CD8-positive, alpha-beta memory T cell (primary cell): ENCODE measurements around the gene CBX3. TPM values are rescaled to one million over a fixed set of nuclear protein-coding genes. Genes with fewer than 3 reads are reported as not detected.
"Not testable (repeated sequence)": the region's sequence is repeated elsewhere in the genome, so short reads cannot be mapped to it uniquely, and the experiment has no call there.

ENCODE experiments used
- CTCF ChIA-PET: fragments of 350-600 bp; sonication (Branson Sonifier 250); formaldehyde crosslinking; loops from one replicate; lab custom pipeline; 2021; ENCODE audit warnings: antibody characterized with exemption; lab: Charles Lee
- POLR2A ChIA-PET: fragments of 350-600 bp; sonication (Branson Sonifier 250); formaldehyde crosslinking; loops from one replicate; lab custom pipeline; 2021; ENCODE audit warnings: antibody characterized with exemption; lab: Charles Lee
- DNase-seq, 5 donors: peaks; one replicate each; pipeline versions ENCODE4 v3.0.0 to v3.0.0-alpha.2; 2020 to 2022; ENCODE audit warnings: mixed read lengths in 1 of 5
- H3K27ac ChIP-seq: one replicate; pipeline ENCODE4 v1.7.0; 2013; ENCODE audit warnings: low read depth, mild to moderate bottlenecking, low read length, moderate library complexity
- H3K27me3 ChIP-seq: 2 replicates; pipeline ENCODE4 v1.7.0; 2013; ENCODE audit warnings: low read length, mild to moderate bottlenecking; ENCODE audit not compliant: insufficient read depth, poor library complexity, severe bottlenecking
- H3K36me3 ChIP-seq: 2 replicates; pipeline ENCODE4 v1.7.0; 2013; ENCODE audit warnings: mild to moderate bottlenecking, low read length, moderate library complexity; ENCODE audit not compliant: insufficient read depth
- H3K4me1 ChIP-seq: 2 replicates; pipeline ENCODE4 v1.7.0; 2013; ENCODE audit warnings: mild to moderate bottlenecking, low read length, moderate library complexity; ENCODE audit not compliant: insufficient read depth
- H3K4me3 ChIP-seq: 2 replicates; pipeline ENCODE4 v1.7.0; 2013; ENCODE audit warnings: mild to moderate bottlenecking, low read length
- H3K9me3 ChIP-seq: 2 replicates; pipeline ENCODE4 v1.7.0; 2013; ENCODE audit warnings: mild to moderate bottlenecking, low read length
- H3K27ac Mint-ChIP-seq, 8 donors: one replicate each; pipeline ENCODE4 v1.8.0; 2020 to 2021; ENCODE audit warnings: mixed read lengths in 8 of 8, mild to moderate bottlenecking in 6 of 8, inconsistent platforms in 3 of 8, moderate library complexity in 3 of 8
- H3K27me3 Mint-ChIP-seq, 2 donors: one replicate each; pipeline ENCODE4 v1.8.0; 2020 to 2021; ENCODE audit warnings: mixed read lengths in 2 of 2, mild to moderate bottlenecking in 1 of 2, moderate library complexity in 1 of 2
- H3K36me3 Mint-ChIP-seq, 3 donors: one replicate each; pipeline ENCODE4 v1.8.0; 2020 to 2021; ENCODE audit warnings: mixed read lengths in 3 of 3, inconsistent platforms in 1 of 3, mild to moderate bottlenecking in 1 of 3
- H3K4me1 Mint-ChIP-seq, 3 donors: one replicate each; pipeline ENCODE4 v1.8.0; 2020 to 2021; ENCODE audit warnings: mixed read lengths in 3 of 3, inconsistent platforms in 1 of 3, mild to moderate bottlenecking in 1 of 3
- H3K4me3 Mint-ChIP-seq, 7 donors: one replicate each; pipeline ENCODE4 v1.8.0; 2020 to 2021; ENCODE audit warnings: mixed read lengths in 7 of 7, mild to moderate bottlenecking in 6 of 7, moderate library complexity in 4 of 7, inconsistent platforms in 2 of 7
- H3K9me3 Mint-ChIP-seq, 5 donors: one replicate each; pipeline ENCODE4 v1.8.0; 2020 to 2022; ENCODE audit warnings: mixed read lengths in 5 of 5, mild to moderate bottlenecking in 3 of 5, moderate library complexity in 2 of 5, inconsistent platforms in 1 of 5
- polyA plus RNA-seq: library from polyadenylated mRNA; unstranded; fragments of 300-500 nt; fragmentation: Illumina TruSeq; gene quantifications from one replicate; pipeline ENCODE4 v1.2.3, GENCODE V29; 2021
- total RNA-seq, 2 experiments: library from RNA; stranded (reverse); gene quantifications; one replicate each; pipeline ENCODE4 v1.2.3, GENCODE V29; 2021

Gene CBX3
- total and polyA plus RNA-seq, 3 experiments from 2014 or later = 107 to 296 (median 293) TPM

GRCh38 chr7:26237035-26237807, 35.7 kb downstream of the CBX3 start:
- Mint-ChIP-seq H3K4me3 (no peak overlapping the region), H3K4me1 (no peaks in the 10 kb centered on the region), H3K27me3 (peaks cover 2 to 4% of the 10 kb centered on the region in 2 donors), H3K36me3 (no peaks in the 10 kb centered on the region), H3K9me3 (no peaks in the 10 kb centered on the region), H3K27ac (no peak overlapping the region)
- H3K36me3 ChIP-seq = no peaks in the 10 kb centered on the region
- POLR2A ChIA-PET = interaction anchor here (0.7 kb wide), 1 partner anchor 48 kb away, joined by 3 read pairs; no protein-coding TSS in a partner anchor
- H3K27ac ChIP-seq = no peak overlapping the region
- no peaks in the 10 kb centered on the region for H3K27me3 ChIP-seq
- H3K4me1 ChIP-seq = no peaks in the 10 kb centered on the region
- DNase-seq = no peak
- CTCF ChIA-PET = no interaction called here
- H3K4me3 ChIP-seq = no peak overlapping the region
- H3K9me3 ChIP-seq = no peaks in the 10 kb centered on the region

DNA sequence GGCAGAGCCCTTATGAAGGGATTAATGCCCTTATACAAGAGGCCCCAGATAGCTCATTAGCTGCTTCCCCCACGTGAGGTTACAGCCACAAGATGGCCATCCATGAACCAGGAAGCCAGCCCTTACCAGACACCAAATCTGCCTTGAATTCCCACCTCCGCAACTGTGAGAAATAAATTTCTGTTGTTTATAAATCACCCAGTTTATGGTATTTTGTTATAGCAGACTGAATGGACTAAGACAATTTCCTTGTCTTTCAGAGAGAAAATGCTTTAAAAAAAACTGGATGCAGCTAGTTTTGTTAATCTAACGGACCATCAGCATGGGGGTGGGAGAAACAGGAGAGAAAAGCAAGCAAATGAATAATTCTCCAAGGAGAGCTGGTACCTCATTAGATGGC, 36.5 kb downstream of the CBX3 start:
- Mint-ChIP-seq H3K9me3 (no peaks in the 10 kb centered on the region), H3K27ac (no peak overlapping the region), H3K36me3 (no peaks in the 10 kb centered on the region), H3K27me3 (peaks cover 2 to 7% of the 10 kb centered on the region in 2 donors), H3K4me3 (no peak overlapping the region), H3K4me1 (no peaks in the 10 kb centered on the region)
- ChIA-PET CTCF (no interaction called here), POLR2A (no interaction called here)
- no peak for DNase-seq
- H3K4me1 ChIP-seq = no peaks in the 10 kb centered on the region
- no peak overlapping the region for H3K4me3 ChIP-seq
- H3K36me3 ChIP-seq = no peaks in the 10 kb centered on the region
- no peak overlapping the region for H3K27ac ChIP-seq
- no peaks in the 10 kb centered on the region for H3K9me3 ChIP-seq
- no peaks in the 10 kb centered on the region for H3K27me3 ChIP-seq

DNA sequence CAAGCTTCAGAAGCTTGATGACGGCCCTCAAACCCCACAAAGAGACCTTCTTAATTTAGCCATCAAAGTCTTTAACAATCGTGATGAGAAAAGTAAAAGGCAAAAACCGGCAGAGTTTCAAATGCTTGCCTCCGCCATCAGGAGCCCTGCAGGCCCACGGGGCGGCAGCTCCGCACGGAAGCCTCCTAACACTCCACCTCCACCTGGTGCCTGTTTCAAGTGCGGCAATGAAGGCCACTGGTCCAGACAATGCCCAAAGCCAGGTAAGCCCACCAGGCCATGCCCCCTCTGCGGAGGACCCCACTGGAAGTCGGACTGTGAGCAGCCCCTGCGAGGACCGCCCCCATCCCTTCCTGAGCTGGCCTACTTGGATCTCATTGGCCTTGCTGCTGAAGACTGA, 43.6 kb downstream of the CBX3 start:
- H3K9me3 Mint-ChIP-seq = no peaks in the 10 kb centered on the region
- peaks cover 0 to 1% (median 0%) of the 10 kb centered on the region in 3 donors for H3K36me3 Mint-ChIP-seq
- Histone ChIP-seq H3K27ac (no peak overlapping the region), H3K4me1 (no peaks in the 10 kb centered on the region), H3K27me3 (no peaks in the 10 kb centered on the region), H3K4me3 (no peak overlapping the region), H3K9me3 (no peaks in the 10 kb centered on the region), H3K36me3 (no peaks in the 10 kb centered on the region)
- ChIA-PET CTCF (no interaction called here), POLR2A (no interaction called here)
- DNase-seq = no peak
- H3K27me3 Mint-ChIP-seq = peaks cover 0 to 6% of the 10 kb centered on the region in 2 donors
- H3K27ac Mint-ChIP-seq = no peak overlapping the region
- H3K4me3 Mint-ChIP-seq = no peak overlapping the region
- H3K4me1 Mint-ChIP-seq = peaks cover 0 to 4% (median 0%) of the 10 kb centered on the region in 3 donors

GRCh38 chr7:26250239-26250638, 48.7 kb downstream of the CBX3 start:
- no peaks in the 10 kb centered on the region for H3K27me3 ChIP-seq
- no peaks in the 10 kb centered on the region for H3K9me3 ChIP-seq
- H3K36me3 ChIP-seq = no peaks in the 10 kb centered on the region
- DNase-seq = no peak
- H3K27ac ChIP-seq = no peak overlapping the region
- Mint-ChIP-seq H3K27ac (no peak overlapping the region), H3K4me1 (peaks cover 0 to 4% (median 0%) of the 10 kb centered on the region in 3 donors), H3K36me3 (peaks cover 0 to 1% (median 0%) of the 10 kb centered on the region in 3 donors), H3K4me3 (no peak overlapping the region), H3K9me3 (no peaks in the 10 kb centered on the region), H3K27me3 (no peaks in the 10 kb centered on the region)
- no peak overlapping the region for H3K4me3 ChIP-seq
- POLR2A ChIA-PET = no interaction called here
- CTCF ChIA-PET = interaction anchor here (0.7 kb wide), 1 partner anchor 29 kb away, joined by 3 read pairs; no protein-coding TSS in a partner anchor
- H3K4me1 ChIP-seq = no peaks in the 10 kb centered on the region

- DNase-seq, H3K4me1 ChIP-seq, POLR2A ChIA-PET, H3K27ac Mint-ChIP-seq, H3K4me3 ChIP-seq, H3K9me3 ChIP-seq, H3K27ac ChIP-seq, H3K27me3 ChIP-seq, H3K36me3 ChIP-seq, H3K4me1 Mint-ChIP-seq, H3K36me3 Mint-ChIP-seq, CTCF ChIA-PET, H3K4me3 Mint-ChIP-seq, H3K9me3 Mint-ChIP-seq: not testable (repeated sequence)
- H3K27me3 Mint-ChIP-seq = peaks cover 3 to 16% of the 10 kb centered on the region in 2 donors
These were observed 60.3 kb downstream of the CBX3 start for GRCh38 chr7:26261866-26262265.

Other genes with a start within 250 kb of the CBX3 start
- gene NFE2L3, start 49.5 kb upstream of the CBX3 start, total RNA-seq = 10 to 100 TPM; 43.5 to 47.4 TPM
- gene NFE2L3, start 49.5 kb upstream of the CBX3 start, polyA plus RNA-seq = 6.5 TPM
- 100 to 1,000 TPM; 950 to 966 TPM for gene HNRNPA2B1, start 999 bp upstream of the CBX3 start, total RNA-seq
- 742 TPM for gene HNRNPA2B1, start 999 bp upstream of the CBX3 start, polyA plus RNA-seq
- gene SNX10, start 90.1 kb downstream of the CBX3 start, total RNA-seq = 10 to 100 TPM; 40.5 to 45.0 TPM
- 30.9 TPM for gene SNX10, start 90.1 kb downstream of the CBX3 start, polyA plus RNA-seq